HG03575 (cell line): ENCODE data around the gene SYPL2.

Experiments
- ATAC-seq: cut with Tn5 transposase; IDR thresholded peaks from one replicate; pipeline ENCODE4 v1.9.1; 2021; ENCODE audit not compliant: unreplicated experiment, insufficient number of reproducible peaks, low FRiP score; ENCODE audit errors: extremely low read depth

SYPL2 gene

DNA sequence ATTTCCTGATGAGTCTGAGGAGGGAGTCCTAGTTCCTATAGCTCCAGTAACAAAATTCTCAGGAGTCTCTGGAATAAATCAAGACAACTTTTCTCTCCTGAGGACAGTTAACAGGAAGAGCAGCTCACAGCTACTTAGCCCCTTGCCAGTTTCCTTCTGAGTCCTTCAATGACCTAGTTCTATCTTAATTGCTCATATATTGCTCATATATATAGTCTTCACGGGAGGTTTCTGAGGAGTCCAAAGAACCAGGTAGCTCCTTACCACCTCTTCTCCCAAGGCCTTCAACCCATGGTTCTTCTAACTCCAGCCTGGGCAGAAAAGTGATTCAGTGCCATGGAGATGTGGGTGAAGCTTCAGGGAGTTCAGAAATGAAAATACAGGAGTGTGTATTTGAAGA is 38.6 kb downstream of the SYPL2 start:
- no peak for ATAC-seq

DNA sequence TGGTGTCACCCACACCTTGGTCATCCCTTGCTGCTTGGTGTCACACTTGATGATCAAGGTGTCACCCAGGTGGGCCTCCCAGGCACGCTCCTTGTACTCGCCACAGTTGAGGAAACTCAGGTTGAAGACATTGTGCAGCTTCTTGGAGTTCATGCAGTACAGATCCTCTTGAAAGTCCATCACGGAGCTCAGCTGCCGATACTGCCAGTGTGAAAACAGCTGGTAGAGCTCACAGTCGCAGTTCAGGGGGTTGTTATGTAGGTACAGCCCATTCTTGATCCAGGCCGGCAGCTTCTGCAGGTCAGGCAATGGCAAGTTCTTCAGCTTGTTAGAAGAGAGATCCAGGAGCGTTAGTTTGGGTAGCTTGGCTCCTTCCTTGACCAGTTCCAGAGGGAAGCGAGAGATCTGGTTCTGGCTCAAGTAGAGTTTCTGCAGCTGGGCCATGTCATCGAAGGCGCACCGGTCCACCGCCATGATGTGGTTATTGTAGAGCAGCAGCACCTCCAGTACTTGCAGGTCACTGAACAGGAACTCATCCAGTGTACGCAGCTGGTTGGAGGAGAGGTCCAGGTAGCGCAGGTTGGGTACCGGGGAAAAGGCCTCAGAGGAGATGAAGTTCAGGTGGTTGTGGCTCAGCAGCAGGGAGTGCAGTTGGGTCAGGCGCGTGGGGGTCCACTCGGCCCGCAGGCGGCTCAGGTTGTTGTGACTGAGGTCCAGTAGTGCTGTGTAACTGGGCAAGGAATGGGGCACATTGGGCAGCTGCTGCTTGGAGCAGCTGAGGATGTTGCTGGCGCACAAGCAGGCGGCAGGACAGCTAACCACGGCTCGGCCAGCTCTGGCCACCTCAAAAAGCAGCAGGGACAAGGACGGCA is 41.9 kb downstream of the SYPL2 start:
- ATAC-seq, result no peak

DNA sequence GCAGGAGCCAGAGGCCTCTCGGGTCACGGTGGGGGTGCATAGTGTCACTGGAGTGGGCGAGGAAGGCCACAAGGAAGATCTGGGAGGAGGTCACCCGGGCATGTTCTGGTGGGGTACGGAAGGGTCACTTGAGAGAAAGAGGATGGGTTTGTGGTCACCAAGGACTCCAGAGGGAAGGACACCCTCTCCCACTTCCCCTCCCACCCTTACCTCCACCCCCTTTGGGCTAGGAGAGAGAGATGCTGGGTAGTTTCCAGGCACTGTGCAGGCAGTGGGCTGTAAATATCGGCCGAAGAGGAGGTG is 42.5 kb downstream of the SYPL2 start:
- ATAC-seq, result no peak

DNA sequence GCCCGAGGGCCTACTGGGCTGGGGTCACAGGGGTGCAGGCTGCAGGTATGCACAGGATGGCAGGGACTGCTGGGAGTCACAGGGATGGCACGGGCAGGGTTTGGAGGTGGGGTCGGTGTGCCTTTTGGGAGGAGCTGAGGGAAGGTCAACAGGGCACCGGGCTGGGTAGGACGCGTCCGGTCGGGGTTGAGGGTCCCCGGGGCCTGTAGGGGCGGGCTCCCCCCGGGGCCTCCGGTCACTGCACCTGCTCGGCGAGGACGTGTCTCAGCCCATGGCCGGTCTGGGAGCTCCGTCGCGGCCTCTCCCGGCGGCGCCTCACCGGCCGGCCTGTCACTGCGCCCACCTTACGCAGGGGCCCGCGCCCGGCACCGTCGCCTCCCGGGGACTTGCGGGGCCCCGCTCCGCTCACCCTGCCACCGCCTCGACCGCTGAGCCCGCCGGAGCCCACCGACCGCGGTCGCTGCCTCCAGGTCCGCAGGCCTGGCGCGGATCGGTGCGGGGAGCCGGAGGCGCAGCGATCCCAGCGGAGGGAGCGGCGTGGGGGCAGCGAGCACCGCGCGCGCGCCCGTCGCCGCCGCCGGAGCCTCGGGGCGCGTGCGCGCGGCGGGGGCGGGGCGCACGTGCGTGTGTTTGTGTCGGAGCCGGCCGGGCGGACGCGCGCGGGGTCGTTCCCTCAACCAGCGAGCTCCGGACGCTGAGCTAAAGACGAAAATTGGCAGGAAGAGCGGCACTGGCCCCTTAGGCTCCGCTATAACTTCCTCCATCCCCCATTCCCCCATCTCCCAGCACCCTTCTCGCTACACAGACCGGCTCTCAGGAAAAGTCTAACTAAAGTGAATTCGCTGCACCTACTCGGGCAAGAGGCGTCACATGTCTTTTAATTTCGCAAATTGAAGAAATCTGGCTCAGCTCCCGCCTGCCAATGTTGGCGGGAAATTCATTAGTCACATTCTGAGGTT is 43.1 kb downstream of the SYPL2 start, which contains the start of gene AMIGO1:
TSS of gene AMIGO1 (minus strand) at position 552 of the 959 bp plus-strand sequence. CDS start 815 bp downstream, outside the sequence.
- no peak for ATAC-seq

DNA sequence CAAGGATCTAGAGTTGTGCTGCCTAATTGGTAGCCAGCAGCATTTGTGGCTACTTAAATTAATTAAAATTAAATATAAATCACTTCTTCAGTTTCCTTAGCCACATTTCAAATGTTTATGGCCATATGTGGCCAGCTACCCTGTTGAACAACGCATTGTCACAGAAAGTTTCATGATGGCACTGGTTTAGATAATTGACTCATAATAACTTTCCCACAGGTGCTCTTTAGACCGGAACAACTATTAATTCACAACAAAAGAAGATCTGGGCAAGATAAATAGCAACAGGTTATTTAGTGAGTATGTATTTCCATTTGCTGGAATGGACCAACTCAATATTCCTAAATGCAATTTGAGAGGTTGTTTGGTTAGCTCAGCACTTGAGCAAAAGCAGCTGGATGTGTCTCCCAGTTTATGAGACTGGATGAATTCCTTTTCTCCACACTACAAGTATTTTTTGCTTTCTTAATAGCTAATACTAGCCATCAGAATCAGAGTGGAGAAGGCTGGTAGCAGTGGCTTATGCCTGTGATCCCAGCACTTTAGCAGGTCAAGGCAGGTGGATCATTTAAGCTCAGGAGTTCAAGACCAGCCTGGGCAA is 46.9 kb downstream of the SYPL2 start:
- no peak for ATAC-seq

DNA sequence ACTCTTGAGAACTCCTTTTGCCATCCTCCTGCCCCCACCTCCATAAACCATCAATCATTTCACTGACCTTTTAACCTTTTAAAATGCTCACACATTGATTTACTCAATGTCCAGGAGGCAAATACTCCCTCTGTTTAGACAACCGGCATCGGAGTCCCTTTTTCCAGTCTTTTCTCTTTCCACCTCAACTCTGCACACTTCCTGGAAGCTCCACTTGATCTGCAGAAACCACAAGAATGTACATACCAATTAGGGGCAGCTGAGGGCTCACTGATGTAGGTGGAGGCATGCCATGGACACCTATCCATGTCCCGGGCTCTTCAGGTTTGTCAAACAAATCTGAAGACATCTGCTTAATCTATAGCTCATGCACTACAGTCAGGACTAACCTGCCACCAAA is 48.5 kb downstream of the SYPL2 start:
- ATAC-seq, result no peak

DNA sequence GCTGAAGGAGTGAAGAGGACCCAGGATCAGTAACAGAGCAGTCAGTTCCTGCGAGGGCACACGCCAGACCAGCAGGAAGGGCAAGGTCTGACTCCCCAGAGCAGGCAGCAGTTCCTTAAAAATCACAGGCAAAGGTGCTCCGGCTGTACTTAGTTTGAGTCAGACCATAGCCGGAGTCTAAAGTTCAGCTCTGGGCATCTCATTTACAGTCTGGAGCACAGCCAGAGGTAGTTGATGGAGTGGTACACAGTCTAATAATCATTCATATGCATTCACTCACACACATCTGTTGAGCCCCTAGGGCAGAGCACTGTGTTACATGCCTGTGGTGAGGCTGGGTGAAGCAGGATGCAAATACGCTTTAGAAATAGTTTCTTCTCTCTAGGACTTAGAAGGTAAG is 50.5 kb downstream of the SYPL2 start:
- ATAC-seq, result no peak

DNA sequence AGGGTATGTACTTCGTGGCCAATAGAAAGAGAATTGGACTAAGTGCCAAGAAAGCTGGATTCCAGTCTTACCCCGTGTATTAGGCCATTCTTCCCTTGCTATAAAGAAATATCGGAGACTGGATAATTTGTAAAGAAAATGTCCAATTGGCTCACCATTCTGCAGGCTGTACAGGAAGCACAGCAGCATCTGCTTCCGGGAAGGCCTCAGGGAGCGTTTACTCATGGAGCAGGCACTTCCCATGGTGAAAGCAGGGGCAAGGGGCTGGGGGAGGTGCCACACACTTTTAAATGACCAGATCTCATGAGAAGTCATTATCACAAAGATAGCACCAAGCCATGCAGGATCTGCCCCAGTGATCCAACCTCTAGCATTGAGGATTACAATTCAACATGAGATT is 51.0 kb downstream of the SYPL2 start:
- ATAC-seq, result no peak

DNA sequence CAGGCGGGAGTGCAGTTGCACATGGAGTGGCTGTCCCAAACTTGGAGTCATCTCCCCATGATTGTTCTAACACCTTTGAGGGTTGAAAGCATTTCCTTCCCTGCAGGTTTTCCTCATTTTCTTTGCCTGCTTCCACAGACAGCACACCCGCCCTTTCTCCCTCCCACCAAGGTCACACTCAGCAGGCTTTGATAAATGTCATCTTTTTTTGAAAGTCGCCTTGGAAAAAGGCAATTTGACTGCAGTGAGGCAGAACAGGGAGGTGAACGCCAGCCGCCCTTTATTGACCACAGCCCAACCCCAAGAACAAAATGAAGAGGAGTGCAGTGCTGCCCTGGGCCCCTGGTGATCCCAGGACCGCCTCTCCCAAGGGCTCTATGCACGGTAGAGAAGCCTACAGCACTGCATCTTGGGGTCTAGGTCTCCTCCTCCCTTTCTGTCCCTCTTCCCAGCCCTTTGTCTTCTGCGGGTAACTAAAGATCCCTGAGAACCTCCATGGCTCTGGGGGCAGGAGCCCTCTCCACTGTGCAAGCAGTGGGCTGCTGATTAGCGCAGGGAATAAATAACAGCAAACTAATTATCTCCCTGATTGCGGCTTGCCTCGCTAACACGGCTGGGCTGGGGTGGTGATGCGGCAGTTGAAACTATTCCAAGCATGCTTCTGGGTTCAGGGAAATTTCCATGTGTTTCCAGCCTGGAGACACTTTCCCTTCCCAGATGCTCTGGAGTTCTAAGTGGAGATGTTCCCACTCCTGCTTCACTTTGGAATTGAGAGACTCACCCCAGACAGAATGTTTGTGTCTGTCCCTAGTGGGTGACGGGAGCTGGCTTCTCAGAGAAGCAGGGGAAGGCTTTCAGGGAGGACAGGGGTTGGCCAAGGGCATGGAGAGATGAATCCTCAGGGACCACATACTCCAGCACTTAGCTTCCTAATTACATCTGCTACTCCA is 54.9 kb downstream of the SYPL2 start:
- no peak for ATAC-seq

DNA sequence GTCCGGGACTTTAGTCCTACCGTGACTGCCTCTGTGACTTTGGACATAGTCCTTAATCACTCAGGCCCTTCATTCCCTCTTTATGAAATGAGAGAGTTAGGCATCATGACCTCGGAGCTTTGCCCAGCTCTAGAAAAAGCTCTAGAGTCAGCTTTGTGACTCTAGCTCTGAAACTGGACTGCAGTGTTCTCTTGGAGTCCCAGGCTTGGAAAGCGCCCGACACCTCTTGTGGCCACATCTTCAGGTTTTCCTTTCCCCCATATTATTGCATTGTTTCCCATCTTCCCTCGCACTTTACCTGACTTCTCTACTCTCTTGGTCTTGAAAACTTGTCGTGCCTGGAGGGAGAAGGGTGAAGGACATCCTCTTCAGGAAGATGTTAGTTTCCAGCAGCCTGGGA is 55.7 kb downstream of the SYPL2 start:
- ATAC-seq, result no peak

DNA sequence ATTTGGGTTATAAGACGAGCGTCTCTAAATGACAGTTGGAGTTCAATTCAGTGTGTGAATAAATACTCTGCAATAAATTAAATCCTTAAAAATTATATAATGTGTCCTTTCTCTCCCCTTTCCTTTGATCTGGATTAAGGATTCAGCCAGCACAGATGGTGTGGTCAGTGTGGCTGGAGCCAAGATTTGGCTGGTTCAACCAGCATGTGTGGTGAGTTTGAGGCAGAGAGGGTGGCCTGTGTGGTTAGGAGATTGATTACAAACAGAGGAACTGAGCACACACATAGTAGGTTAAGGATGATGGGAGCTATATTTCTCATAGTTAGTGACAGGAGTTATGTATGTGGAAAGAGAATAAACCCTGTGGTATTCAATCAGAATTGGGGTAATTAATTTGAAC is 57.4 kb downstream of the SYPL2 start:
- ATAC-seq, result no peak

DNA sequence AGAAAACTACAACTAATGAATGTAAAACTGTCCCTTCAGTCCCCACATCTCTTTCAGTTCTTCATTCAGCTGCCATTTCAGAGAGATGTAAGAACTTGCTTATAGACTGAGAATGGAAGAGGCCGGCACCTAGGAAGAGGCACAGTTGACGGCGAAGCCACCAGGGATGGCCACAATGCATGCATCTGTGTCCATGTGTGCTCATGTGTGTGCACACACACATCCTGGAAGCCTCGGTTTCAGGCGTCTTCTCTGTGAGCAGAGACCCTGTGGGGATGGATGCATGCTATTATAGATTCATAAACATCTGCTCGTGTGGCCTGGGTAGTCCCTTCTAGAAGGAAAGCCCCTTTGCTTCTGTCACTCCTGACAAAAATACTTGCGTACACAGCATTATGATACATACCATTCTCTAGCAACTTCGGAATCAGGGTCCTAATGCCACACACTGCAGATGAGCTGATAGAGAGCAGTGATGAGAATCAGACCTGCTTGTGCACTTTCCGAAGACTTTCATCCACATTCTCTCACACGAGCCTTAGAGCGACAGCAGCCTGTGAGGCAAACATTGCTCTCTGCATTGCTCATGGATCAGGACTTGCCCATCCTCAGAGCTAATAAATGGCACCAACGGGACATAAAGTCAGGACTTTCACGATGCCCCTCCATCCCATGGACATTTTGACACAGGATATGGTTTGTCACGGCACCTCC is 60.9 kb downstream of the SYPL2 start:
- ATAC-seq, result no peak

DNA sequence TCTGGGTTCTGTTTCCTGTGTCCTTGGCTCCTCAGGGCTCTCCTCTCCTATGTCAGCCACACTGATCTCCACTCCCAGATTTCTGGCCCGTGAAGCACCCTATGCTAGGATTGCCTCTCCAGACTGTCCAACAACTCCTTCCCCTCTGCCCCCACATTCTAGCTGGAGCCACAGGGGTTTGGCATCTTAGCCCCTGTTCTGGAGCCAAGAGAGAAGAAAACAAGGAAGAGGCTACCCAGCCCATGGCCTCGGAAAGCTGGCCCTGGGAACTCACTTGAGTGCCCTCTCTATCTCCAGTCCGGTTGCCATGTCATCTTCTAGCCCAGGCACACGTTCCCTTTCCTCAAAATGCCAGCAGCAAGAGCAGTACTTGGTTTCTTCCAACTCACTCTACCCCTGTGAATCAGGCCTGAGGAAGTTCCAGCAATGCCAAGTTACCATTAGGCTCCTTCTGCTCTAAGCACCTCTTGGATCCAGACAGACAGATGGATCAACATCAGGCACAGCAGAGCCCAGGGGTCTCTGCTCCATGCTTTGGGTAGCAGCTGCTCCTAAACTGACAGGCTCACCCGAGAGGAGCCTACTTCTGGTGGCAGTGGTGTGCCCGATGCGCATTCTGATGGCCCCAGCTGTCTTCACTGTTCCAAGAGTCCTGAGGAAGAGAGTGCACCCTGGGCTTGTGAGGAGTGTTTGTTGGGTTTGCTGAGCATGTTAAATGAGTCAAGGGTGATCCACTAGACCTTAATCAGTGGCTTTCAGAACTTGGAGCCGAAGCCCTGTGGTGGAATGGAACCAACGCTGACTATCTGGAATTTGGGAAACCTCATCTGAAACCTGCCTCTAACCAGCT is 61.7 kb downstream of the SYPL2 start:
- ATAC-seq, result no peak

DNA sequence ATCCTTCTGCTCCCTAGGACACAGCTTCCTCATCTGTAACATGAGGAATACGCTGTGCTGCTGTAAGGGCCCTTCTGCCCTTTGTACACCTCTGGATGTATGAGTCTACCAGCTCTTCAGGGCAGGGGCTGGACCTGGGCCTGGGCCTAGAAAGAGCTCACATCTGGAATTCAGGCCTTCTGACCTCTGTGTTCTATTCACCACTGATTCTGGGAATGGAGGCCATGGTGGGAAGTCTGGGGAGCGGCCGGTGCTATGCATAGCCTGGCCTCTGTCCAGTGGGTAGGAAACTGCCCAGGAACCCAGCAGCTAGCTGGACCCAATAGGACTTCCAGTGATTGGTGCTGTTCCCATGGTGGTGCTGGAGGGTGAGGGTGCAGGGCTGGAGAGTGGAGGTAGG is 62.4 kb downstream of the SYPL2 start:
- ATAC-seq, result no peak

DNA sequence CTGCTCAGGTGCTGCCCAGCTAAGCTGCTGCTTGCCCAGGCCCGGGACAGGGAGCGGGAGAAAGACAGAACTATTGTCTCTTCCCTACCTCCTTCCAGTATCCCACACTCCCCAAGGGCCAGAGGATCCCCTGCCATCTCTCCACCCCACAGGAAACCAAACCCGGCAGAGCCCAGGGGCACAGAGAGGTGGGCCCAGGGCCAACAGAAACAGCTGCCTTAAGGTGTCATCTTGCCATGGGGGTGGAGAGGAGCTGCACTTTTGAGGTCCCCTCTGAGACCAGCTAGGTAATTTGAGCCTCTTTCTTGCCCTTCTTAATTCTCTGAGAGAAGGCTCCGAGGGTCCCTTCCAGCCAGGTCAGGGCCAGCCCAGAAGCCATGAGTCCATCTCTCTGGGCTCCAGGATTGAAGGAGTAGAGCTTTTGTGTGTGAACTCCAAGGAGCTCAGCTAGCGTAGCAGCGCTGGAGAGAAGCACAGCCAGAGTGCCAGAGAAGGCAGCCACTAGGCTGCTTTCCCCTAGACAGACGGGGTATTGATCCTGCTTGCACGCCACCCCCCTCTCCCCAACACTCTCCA is 63.6 kb downstream of the SYPL2 start:
- no peak for ATAC-seq

DNA sequence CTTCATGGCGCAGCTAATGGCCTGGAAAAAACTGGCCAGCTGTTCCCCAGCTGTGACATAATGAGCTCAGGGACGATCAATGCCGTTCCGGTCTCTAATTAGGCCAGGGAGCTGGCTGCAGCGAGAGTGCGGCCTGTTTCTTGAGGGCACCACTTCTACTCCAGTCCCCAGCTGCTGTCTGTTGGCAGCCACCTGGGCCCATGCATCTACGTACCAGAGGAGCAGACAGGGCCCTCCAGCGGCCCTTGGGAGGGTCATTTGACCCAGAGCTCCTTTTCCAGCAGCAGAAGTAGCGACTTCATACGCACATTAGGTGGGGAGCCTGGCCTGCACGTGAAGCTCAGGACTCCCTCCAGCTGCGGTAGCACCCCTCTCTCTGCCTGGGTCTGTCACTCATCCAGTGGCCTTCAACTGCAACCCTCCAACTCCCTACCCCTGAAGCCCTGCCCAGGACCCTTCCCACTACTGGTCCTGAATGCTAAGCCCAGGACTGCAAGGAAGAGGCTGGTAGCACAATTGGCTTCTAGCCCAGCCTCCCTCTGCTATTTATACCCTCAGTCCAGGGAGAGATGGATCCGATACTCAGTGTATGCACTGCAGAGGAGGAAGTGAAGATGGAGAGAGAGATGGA is 64.2 kb downstream of the SYPL2 start:
- ATAC-seq, result no peak
